ENCODE measurements around the gene JMJD4. TPM values are rescaled to one million over a fixed set of nuclear protein-coding genes. Genes with fewer than 3 reads are reported as not detected.
A peak's percentile ranks its signal among the peaks of the same experiment; 100 is the strongest.

JMJD4 gene
- total and polyA plus RNA-seq, 2 experiments from 2014 or later = 11.5 to 17.7 TPM

GRCh38 chr1:227763246-227764018 is 28.3 kb upstream of the JMJD4 start:
- H3F3A ChIP-seq (replicated peaks; ENCODE audit: low read depth) = no peaks in the 10 kb centered on the region
- no peak overlapping the region for H2AFZ ChIP-seq
- Mint-ChIP-seq H3K4me1 (no peaks in the 10 kb centered on the region; the same call in 2 of the 3 replicates), H3K9me3 (no peaks in the 10 kb centered on the region), H3K4me3 (no peak overlapping the region), H3K27ac (peak overlapping the region; percentile 68; the same call in 1 of the 2 replicates), H3K36me3 (ENCODE audit: low read depth) (peaks cover 48% of the 10 kb centered on the region), H3K27me3 (ENCODE audit: insufficient read depth, low read depth, poor library complexity) (peaks cover 5% of the 10 kb centered on the region)
- H3K4me3 ChIP-seq = no peak overlapping the region
- no peaks in the 10 kb centered on the region for H3K27me3 ChIP-seq (ENCODE audit: insufficient read depth)
- DNase-seq (ENCODE audit: low spot score) (no peak), ATAC-seq (no peak)
- no peaks in the 10 kb centered on the region for H3K9me2 ChIP-seq (ENCODE audit: insufficient read depth)
- H3K27ac ChIP-seq (ENCODE audit: low read depth) = no peak overlapping the region
- H3K36me3 ChIP-seq (ENCODE audit: insufficient read depth) = peaks cover 5% of the 10 kb centered on the region; the same call in 1 of the 2 replicates
- peaks cover 4% of the 10 kb centered on the region for H4K20me1 ChIP-seq (replicated peaks; ENCODE audit: insufficient read depth)
- no peaks in the 10 kb centered on the region for H3K4me1 ChIP-seq (ENCODE audit: insufficient read depth)
- H3K4me2 ChIP-seq = no peak overlapping the region
- no peak for TF ChIP-seq NANOG (IDR thresholded peaks at IDR 0.05; ENCODE audit: borderline replicate concordance)
- 0 out of 2 replicates have a peak, but pooled peaks cover 11% of the 10 kb centered on the region for H3K79me2 ChIP-seq (replicated peaks; ENCODE audit: insufficient read depth)

- Histone ChIP-seq H3K9me2 (ENCODE audit: insufficient read depth) (no peaks in the 10 kb centered on the region), H3K36me3 (ENCODE audit: insufficient read depth) (peaks cover 5% of the 10 kb centered on the region; the same call in 1 of the 2 replicates), H3K79me2 (replicated peaks; ENCODE audit: insufficient read depth) (peaks cover 13% of the 10 kb centered on the region; the same call in 1 of the 2 replicates), H3K4me2 (no peak overlapping the region), H2AFZ (no peak overlapping the region), H3K4me3 (no peak overlapping the region), H3K27me3 (ENCODE audit: insufficient read depth) (no peaks in the 10 kb centered on the region), H3F3A (replicated peaks; ENCODE audit: low read depth) (no peaks in the 10 kb centered on the region), H3K4me1 (ENCODE audit: insufficient read depth) (no peaks in the 10 kb centered on the region), H4K20me1 (replicated peaks; ENCODE audit: insufficient read depth) (peaks cover 4% of the 10 kb centered on the region), H3K27ac (ENCODE audit: low read depth) (no peak overlapping the region)
- no peaks in the 10 kb centered on the region for H3K9me3 Mint-ChIP-seq
- H3K27ac Mint-ChIP-seq = no peak overlapping the region; the same call in 1 of the 2 replicates
- ATAC-seq = peak; percentile 97
- peak; percentile 95 for DNase-seq (ENCODE audit: low spot score)
- H3K36me3 Mint-ChIP-seq (ENCODE audit: low read depth) = peaks cover 40% of the 10 kb centered on the region
- H3K4me3 Mint-ChIP-seq = no peak overlapping the region
- H3K4me1 Mint-ChIP-seq = no peaks in the 10 kb centered on the region; the same call in 2 of the 3 replicates
- H3K27me3 Mint-ChIP-seq (ENCODE audit: insufficient read depth, low read depth, poor library complexity) = peaks cover 5% of the 10 kb centered on the region
- no peak for TF ChIP-seq ZNF462 (CRISPR knock-in tag; IDR thresholded peaks at IDR 0.05)
- TF ChIP-seq CREB1 (CRISPR knock-in tag; IDR thresholded peaks at IDR 0.05; ENCODE audit: low read depth) = 0 out of 2 replicates have a peak, but pooled peaks have one; percentile 22
- TF ChIP-seq, protein P1, sequence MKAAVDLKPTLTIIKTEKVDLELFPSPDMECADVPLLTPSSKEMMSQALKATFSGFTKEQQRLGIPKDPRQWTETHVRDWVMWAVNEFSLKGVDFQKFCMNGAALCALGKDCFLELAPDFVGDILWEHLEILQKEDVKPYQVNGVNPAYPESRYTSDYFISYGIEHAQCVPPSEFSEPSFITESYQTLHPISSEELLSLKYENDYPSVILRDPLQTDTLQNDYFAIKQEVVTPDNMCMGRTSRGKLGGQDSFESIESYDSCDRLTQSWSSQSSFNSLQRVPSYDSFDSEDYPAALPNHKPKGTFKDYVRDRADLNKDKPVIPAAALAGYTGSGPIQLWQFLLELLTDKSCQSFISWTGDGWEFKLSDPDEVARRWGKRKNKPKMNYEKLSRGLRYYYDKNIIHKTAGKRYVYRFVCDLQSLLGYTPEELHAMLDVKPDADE (IDR thresholded peaks at IDR 0.05) = no peak
- no peak for TF ChIP-seq ZNF114 (CRISPR knock-in tag; IDR thresholded peaks at IDR 0.05)
- TF ChIP-seq NANOG (IDR thresholded peaks at IDR 0.05; ENCODE audit: borderline replicate concordance) = no peak
- no peak for TF ChIP-seq POLR2AphosphoS5 (IDR thresholded peaks at IDR 0.05; ENCODE audit: low read depth)
- TF ChIP-seq REST (IDR thresholded peaks at IDR 0.05; ENCODE audit: unreplicated experiment) = no peak
Observed at GRCh38 chr1:227762231-227762911, 27.3 kb upstream of the JMJD4 start.

Data from GM23338 (cell line).